Measurements from ENCODE around the gene DAP. TPM values are rescaled to one million over a fixed set of nuclear protein-coding genes. Genes with fewer than 3 reads are reported as not detected.

Gene DAP
- total RNA-seq, 1 experiment from 2014 or later = 108 TPM

DNA sequence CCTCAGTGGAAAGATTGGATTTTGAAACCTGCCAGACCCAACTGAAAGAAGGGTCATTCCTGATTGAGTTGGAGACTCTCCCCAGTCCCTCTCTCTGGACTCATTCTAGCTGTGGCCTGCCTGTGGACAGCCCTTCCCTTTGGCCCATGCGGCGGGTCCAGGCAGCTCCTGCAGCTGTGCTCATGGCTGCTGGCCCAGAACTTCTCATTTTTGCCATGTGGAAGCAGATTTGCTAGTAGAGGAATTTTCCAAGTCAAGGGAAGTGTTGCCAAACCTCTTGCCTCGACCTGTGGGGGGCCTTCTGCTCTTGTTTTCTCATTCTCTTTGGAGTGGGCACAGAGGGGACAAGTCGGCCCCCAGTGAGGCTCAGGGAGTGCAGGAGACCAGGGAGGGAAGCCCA lies 108.0 kb downstream of the DAP start:
- H3K9me3 ChIP-seq (ENCODE audit: control insufficient read depth, insufficient read depth, low read depth, low read length) = no peaks in the 10 kb centered on the region
- H3K27me3 ChIP-seq (ENCODE audit: control insufficient read depth, insufficient read depth, low read length) = no peaks in the 10 kb centered on the region
- ATAC-seq (no peak), DNase-seq (ENCODE audit: low read depth, low spot score) (no peak)
- H3K36me3 ChIP-seq (ENCODE audit: control insufficient read depth, insufficient read depth, low read length) = no peaks in the 10 kb centered on the region
- H3K4me3 ChIP-seq (ENCODE audit: low read depth in 2 of 2, low read length in 2 of 2) = no peak overlapping the region
- in situ Hi-C loops (cut with HindIII; ENCODE audit: low pct_unique_long_range_greater_than_20kb, low sequenced_read_pairs) (no loop called here), intact Hi-C loops (cut with micrococcal nuclease; ENCODE audit: unreplicated experiment) (no loop called here)
- TF ChIP-seq POLR2AphosphoS5 (IDR thresholded peaks at IDR 0.05; ENCODE audit: low read depth, low read length) (no peak), TCF7L2 (IDR thresholded peaks at IDR 0.05; ENCODE audit: low read depth, low read length) (no peak), SIN3A (IDR thresholded peaks at IDR 0.05; ENCODE audit: borderline replicate concordance, insufficient read depth, low read depth, low read length) (no peak)
- TF ChIP-seq, protein P1, sequence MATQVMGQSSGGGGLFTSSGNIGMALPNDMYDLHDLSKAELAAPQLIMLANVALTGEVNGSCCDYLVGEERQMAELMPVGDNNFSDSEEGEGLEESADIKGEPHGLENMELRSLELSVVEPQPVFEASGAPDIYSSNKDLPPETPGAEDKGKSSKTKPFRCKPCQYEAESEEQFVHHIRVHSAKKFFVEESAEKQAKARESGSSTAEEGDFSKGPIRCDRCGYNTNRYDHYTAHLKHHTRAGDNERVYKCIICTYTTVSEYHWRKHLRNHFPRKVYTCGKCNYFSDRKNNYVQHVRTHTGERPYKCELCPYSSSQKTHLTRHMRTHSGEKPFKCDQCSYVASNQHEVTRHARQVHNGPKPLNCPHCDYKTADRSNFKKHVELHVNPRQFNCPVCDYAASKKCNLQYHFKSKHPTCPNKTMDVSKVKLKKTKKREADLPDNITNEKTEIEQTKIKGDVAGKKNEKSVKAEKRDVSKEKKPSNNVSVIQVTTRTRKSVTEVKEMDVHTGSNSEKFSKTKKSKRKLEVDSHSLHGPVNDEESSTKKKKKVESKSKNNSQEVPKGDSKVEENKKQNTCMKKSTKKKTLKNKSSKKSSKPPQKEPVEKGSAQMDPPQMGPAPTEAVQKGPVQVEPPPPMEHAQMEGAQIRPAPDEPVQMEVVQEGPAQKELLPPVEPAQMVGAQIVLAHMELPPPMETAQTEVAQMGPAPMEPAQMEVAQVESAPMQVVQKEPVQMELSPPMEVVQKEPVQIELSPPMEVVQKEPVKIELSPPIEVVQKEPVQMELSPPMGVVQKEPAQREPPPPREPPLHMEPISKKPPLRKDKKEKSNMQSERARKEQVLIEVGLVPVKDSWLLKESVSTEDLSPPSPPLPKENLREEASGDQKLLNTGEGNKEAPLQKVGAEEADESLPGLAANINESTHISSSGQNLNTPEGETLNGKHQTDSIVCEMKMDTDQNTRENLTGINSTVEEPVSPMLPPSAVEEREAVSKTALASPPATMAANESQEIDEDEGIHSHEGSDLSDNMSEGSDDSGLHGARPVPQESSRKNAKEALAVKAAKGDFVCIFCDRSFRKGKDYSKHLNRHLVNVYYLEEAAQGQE (IDR thresholded peaks at IDR 0.05; ENCODE audit: insufficient read depth in 1 of 2, low read depth in 2 of 2, low read length in 1 of 2) = no peak
- TF ChIP-seq, protein P2, sequence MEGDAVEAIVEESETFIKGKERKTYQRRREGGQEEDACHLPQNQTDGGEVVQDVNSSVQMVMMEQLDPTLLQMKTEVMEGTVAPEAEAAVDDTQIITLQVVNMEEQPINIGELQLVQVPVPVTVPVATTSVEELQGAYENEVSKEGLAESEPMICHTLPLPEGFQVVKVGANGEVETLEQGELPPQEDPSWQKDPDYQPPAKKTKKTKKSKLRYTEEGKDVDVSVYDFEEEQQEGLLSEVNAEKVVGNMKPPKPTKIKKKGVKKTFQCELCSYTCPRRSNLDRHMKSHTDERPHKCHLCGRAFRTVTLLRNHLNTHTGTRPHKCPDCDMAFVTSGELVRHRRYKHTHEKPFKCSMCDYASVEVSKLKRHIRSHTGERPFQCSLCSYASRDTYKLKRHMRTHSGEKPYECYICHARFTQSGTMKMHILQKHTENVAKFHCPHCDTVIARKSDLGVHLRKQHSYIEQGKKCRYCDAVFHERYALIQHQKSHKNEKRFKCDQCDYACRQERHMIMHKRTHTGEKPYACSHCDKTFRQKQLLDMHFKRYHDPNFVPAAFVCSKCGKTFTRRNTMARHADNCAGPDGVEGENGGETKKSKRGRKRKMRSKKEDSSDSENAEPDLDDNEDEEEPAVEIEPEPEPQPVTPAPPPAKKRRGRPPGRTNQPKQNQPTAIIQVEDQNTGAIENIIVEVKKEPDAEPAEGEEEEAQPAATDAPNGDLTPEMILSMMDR (IDR thresholded peaks at IDR 0.05) = no peak
- no peaks in the 10 kb centered on the region for H3K4me1 ChIP-seq (ENCODE audit: control insufficient read depth, insufficient read depth, low read length)
- H3K27ac ChIP-seq (ENCODE audit: low read length) = no peak overlapping the region
- no TSS peak for BruUV-seq (replicated peaks)
- CTCF ChIA-PET = no interaction called here
- POLR2A ChIA-PET = no interaction called here

DNA sequence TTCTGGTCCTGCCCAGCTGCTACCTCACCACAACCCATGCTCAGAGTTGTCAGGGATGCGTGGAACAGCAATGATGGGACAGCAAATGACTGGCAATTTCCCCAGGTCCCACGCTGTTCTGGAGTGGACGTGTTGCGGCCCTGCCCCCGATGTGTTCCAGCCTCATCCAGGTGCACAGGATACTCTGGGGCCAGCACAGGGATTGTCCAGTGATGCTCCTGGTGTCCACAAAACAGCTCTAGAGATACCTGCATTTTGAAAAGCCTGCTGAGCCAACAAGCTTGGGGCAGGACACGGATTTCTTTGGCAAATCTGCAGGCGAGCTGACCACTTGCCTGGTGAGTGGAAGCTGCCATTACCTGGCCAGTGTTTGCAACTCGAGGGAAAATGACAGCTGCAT lies 108.4 kb downstream of the DAP start:
- intact Hi-C loops (cut with micrococcal nuclease; ENCODE audit: unreplicated experiment) = no loop called here
- BruUV-seq (replicated peaks) = no TSS peak
- ChIA-PET POLR2A (no interaction called here), CTCF (no interaction called here)
- no peak overlapping the region for H3K27ac ChIP-seq (ENCODE audit: low read length)
- H3K27me3 ChIP-seq (ENCODE audit: control insufficient read depth, insufficient read depth, low read length) = no peaks in the 10 kb centered on the region
- in situ Hi-C loops (cut with HindIII; ENCODE audit: low pct_unique_long_range_greater_than_20kb, low sequenced_read_pairs) = no loop called here
- no peak overlapping the region for H3K4me3 ChIP-seq (ENCODE audit: low read depth in 2 of 2, low read length in 2 of 2)
- ATAC-seq (no peak), DNase-seq (ENCODE audit: low read depth, low spot score) (no peak)
- H3K9me3 ChIP-seq (ENCODE audit: control insufficient read depth, insufficient read depth, low read depth, low read length) = no peaks in the 10 kb centered on the region
- TF ChIP-seq, protein P1 (IDR thresholded peaks at IDR 0.05; ENCODE audit: insufficient read depth in 1 of 2, low read depth in 2 of 2, low read length in 1 of 2) = no peak
- TF ChIP-seq POLR2AphosphoS5 (IDR thresholded peaks at IDR 0.05; ENCODE audit: low read depth, low read length) = no peak
- TF ChIP-seq TCF7L2 (IDR thresholded peaks at IDR 0.05; ENCODE audit: low read depth, low read length) = no peak
- TF ChIP-seq SIN3A (IDR thresholded peaks at IDR 0.05; ENCODE audit: borderline replicate concordance, insufficient read depth, low read depth, low read length) = no peak
- TF ChIP-seq, protein P2 (IDR thresholded peaks at IDR 0.05) = no peak
- H3K36me3 ChIP-seq (ENCODE audit: control insufficient read depth, insufficient read depth, low read length) = no peaks in the 10 kb centered on the region
- H3K4me1 ChIP-seq (ENCODE audit: control insufficient read depth, insufficient read depth, low read length) = no peaks in the 10 kb centered on the region
